GM21515 (cell line): ENCODE measurements around the gene TMCO2.
"Not testable (repeated sequence)": the region's sequence is repeated elsewhere in the genome, so short reads cannot be mapped to it uniquely, and the experiment has no call there.

Experiments used
- ATAC-seq: cut with Tn5 transposase; IDR thresholded peaks from one replicate; pipeline ENCODE4 v1.9.1; 2021; ENCODE audit not compliant: unreplicated experiment

TMCO2 gene

DNA sequence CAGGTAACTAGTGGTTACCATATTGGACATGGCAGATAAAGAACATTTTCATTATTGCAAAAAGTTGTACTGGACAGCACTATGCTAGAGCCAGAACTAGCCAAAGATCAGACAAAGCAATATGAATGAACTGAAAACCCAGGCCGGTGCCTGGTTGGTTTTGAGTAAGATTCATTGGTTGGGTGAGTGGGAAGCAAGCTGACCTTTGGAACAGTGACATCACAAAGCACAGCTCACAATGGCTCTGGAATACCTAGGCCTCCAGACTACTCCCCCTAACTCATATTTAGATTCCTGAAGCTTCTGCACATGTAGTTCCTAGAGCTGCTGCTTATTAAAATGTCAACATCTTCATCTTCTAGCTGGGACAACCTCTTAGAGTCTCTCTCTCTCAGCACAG lies at the start of gene TMCO2:
TSS of gene TMCO2 (plus strand) at position 283 of the 400 bp plus-strand sequence. CDS start at position 340, 57 bp downstream.
- no peak for ATAC-seq

DNA sequence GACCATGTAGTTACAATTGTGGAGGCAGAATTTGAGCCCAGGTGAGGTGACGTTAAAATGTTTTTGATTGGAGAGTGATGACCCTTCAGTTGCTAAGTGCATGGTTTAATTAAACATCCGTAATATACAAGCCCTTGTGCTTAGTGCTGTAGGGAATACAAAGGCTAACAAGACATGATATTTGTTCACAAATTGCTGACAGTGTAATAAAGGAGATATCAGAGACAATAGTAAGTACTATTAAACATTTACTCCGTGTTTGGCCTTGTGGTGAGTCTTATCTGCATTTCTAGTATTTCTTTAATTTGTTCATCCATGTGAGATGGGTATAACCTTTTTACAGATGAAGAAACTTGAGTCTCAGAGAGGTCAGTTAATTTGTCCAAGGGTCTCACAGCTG lies 48.6 kb upstream of the TMCO2 start:
- no peak for ATAC-seq

DNA sequence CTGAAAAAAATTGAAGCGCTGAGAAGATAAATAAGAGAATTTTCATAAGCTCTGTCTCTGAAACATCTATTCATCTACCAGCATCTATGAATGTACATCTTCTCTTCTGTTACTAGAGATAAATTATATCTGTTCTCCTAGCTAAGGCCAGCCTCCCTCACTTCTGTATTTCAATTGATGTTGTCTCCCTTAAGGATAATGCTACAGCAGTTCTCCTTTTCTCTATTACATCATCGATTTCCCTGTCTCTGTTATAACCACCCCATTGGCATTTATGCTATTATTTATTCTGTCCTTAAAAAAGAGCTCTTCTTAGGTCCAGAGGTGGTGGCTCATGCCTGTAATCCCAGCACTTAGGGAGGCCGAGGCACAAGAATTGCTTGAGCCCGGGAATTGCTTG lies 42.9 kb upstream of the TMCO2 start:
- ATAC-seq: no peak

DNA sequence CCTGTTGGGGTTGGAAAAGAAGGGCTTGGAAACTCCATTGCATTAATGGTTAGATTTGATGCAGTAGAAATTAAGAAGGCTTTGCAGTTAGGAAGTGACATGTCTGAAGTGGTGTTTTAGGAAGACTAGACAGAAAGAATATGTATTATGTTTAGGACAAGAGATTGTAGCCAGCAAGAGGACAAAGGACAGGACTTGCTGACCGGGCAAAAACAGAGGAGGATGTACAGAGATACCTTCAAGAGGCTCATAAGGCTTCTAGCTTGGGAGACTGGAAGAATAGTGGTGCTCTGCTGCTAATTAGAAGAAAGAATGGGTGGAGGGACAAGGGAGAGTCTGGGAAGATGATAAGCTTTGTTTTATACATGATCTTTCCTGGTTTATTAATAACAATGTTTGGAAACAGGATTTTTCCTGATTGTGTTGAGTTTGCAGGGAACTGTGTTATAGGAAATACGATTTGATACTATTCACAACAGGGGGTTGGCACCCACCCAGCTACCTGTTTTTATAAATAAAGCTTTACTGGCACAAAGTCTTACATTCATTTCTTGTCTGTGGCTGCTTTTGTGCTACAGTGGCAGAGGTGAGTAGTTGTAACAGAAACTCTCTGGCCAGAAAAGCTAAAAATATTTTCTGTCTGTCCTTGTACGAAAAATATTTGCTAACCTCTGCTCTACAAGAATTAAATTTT lies 37.1 kb upstream of the TMCO2 start:
- ATAC-seq: no peak

DNA sequence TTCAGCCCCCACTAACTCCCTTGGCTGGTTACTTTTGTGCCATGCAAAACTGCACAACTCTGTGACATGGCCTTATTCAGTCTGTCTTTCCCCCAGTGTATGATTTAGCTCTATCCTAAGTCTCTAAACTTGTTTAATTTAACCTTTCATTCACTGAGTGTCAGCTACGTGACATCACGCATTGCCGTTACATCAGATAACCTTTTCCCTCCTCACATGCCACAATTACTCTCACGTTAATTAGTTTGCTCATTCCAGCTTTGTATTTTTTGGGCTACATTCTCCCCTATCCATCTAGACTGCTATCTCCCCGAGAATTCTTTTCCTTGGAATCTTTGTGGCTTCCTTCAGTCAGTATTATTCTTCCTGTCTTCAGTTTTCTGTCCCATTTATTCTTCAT lies 29.4 kb upstream of the TMCO2 start:
- no peak for ATAC-seq

DNA sequence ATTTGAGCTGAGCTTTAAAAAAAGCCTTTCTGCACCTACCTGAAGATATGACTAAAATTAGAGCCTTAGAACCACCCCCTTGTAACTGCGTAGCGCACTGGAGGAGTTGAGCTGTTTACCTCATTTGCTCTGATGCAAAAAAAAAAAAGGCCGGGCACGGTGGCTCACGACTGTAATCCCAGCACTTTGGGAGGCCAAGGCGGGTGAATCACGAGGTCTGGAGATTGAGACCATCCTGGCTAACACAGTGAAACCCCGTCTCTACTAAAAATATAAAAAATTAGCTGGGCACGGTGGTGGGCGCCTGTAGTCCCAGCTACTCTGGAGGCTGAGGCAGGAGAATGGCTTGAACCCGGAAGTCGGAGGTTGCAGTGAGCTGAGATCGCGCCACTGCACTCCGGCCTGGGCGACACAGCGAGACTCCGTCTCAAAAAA lies 26.2 kb upstream of the TMCO2 start:
- ATAC-seq: not testable (repeated sequence)

DNA sequence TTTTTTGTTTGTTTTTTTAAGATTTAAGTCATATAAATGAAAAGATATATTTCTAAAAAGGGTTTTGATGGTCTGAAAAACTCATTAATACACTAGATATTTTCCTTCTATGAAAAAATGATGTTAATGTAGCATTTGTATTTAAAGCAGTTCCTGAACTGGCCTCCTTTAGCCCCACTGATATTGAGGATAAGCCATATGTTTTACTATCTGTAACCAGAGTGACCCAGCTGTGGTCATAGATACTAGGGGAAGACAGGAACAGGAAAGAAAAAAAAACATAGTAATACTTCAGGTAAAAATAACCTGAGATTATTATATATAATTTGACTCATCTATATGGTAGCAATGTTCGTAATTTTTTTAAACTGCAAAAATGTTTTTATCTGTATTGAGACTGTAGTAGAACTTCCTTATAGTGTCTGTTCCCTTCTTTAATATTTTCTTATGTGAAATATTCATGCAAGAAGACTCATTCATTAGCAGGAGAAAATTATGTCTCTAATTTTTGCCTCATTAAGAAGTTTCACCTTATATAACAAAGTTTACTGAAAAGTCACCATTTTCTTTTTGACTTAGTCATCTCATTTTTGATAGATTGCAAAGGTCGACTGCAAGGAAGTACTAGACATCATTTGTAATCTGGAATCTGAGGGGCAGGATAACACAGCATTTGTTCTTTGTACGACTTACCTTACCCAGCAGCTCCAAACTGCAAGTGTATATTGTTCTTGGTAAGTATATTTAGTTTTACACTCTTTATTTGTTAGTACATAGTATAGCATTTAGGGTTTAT lies 25.6 kb upstream of the TMCO2 start:
- ATAC-seq: no peak

DNA sequence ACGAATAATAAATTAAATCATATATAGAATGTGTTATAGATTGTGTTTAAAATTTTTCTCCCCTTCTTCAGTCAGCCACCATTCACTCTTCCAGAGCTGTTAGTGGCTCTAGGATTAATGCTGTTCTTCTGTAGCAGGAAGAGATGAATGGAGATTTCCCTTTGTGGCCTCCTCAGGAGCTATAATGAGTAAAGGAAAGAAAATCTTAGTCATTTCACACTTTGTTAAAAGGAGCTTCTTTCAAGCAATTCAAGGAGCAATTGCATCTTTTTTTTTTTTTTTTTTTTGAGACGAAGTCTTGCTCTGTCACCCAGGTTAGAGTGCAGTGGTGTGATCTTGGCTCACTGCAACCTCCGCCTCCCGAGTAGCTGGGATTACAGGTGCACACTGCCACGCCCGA lies 23.7 kb upstream of the TMCO2 start:
- ATAC-seq: no peak

DNA sequence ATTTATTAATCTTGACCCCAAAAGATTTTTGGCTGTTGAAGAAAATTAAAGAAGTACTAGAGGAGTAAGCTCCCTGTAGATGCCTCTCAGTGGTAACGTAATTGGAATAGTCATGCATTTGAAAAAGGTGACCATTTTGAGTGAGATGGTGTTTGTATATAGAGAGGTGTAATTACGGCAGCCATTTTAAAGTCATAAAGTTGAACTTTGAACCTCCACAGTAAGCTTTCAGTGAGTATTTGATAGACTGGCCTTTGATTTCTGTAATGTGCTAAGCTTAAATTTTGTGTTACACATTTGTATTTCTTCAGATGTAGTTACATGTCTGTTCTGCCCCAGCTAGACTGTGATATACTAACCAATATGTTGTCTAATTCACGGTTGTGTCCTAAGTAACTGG lies 21.5 kb upstream of the TMCO2 start:
- ATAC-seq: no peak

DNA sequence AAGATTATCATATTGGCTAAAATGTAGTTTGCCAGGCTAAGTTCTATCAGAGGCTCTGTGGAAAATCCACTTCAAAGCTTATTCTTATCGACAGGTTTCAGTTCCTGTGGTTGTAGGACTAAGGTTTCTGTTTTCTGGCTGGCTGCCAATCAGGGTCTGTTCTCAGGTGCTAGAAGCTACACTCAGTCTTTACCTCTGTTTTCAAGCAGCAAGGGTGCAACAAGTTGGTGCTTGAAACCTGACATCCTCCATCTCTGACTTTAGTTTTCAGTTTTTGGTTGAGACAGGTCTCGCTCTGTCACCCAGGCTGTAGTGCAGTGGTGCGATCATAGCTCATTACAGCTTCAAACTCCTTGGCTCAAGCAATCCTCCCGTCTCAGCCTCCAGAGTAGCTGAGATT lies 15.3 kb upstream of the TMCO2 start:
- ATAC-seq: peak; percentile 89

DNA sequence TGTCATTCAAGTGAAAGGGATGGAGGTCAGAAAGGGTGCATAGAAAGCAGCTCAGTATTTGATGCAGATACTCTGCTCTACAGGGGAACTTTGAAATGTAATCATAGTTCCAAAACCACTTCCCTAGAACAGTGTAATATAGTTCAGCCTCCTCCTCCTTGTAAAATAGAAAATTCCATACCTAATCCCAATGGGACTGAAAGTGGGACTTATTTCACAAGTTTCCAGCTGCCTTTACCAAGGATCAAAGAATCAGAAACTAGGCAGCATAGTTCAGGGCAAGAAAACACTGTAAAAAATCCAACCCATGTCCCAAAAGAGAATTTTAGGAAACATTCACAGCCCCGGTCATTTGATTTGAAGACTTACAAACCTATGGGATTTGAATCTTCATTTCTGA lies 8.1 kb upstream of the TMCO2 start:
- ATAC-seq: no peak

DNA sequence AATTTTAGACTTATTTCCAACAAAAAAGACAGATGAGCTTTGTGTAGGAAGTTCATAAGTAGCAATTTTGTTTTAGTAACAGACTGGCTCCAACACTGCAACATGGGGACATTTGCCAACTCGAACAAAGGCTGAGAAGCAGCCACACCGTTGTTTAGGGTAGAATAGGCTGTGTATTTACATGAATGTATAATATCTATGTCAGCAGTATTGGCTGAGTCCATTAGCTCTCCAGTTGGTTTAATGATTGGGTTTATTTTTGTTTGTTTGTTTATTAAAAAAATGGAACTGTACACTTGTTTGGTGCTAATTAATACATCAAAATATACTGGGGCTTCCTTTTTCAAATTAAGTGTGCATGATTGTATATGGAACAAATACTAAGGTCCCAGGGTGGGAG lies 7.3 kb upstream of the TMCO2 start:
- ATAC-seq: no peak

DNA sequence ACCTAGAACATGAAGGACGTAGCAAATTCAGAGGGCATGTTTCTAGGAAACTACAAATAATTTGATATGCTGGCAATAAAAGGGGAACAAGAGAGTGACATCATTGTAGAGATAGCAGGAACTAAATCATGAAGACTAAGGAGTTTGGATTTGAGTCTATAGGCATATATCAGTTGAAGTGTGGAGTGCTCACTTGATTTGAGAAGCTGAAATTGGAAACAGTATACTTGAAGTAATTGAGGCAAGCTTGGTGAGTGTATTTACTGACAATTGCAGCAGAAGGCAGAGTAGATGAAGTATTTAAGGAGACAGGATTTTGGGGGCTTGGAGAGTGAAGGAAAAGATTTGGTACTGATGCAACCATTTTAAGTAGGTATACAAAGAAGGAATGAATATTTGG lies 6.4 kb upstream of the TMCO2 start:
- ATAC-seq: peak; percentile 22

DNA sequence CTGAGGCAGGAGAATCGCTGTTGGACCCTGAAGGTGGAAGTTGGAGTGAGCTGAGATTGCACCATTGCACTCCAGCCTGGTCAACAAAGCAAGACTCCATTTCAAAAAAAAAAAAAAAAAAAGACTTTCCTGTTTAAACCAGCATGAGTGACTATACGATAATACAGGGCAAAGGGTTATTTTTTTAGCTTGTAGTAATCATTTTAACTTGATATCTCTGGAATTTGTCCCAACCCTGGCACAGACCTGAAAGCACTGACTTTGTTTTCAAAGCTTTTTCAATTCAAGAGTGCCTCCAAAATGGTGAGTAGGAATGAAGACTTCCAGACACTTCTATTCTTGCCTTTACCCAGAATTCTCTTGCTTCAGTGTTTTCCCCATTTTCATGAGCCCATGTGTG lies 4.4 kb upstream of the TMCO2 start:
- no peak for ATAC-seq

DNA sequence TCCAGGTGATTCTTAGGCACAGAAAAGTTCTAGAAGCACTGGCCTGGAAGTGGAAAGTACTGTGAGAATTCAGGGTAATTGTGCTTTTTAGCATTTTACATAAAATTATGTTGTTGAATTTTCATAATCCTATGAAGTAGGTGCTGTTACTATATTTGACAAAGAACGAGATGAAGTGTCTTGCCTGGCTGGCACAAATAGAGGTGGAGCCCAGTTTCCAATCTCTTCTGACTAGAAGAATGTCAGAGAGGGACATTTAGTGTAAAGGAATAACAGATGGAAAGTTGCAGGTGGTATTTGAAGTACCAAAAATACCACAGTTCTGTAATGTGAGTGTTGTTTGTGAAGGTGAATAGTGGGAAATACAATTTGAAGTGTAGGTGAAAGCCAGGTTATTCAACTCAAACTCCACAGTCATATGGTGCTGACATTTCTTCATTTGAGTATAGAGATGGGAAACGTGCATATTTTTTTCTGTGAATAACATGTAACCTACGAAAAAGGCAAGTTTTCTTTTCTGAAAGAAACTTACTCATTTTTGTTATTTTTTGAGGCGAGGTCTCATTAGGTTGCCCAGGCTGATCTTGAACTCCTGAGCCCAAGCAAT lies 3.5 kb upstream of the TMCO2 start:
- no peak for ATAC-seq

DNA sequence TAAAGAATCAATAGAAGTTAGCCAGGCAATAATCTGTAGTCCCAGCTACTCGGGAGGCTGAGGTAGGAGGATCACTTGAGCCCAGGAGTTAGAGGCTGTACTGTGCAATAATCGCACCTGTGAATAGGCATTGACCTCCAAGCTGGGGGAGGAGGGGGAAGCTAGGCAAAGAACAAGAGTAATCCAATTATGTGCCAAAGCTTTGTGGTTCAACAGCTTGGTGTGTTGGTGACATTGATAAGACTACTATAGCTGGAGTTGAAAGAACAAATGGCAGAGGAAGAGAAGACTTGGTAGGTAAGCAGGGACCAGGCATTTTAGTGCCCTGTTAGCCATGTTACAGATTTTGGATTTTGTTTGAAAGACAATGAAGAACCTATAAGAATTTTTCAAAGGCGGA lies 2.1 kb upstream of the TMCO2 start:
- ATAC-seq: no peak

DNA sequence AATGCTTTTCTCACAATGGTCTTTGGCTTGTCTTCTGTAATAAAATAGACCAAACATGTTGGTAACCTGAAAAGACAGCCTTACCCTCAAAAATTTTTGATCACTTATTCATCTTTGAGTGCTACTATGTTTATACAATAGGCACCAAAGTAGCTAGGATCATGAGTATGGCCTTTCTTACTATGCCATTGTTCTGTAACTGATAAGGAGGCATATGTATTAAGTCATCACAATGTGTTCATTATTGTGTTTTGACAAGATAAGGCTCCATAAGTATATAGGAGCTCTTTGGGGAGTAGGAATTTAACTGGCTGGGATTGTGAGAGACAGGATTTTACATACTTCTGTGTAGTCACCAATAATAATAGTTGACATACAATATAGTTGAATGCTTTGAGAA lies 675 bp downstream of the TMCO2 start:
- no peak for ATAC-seq

DNA sequence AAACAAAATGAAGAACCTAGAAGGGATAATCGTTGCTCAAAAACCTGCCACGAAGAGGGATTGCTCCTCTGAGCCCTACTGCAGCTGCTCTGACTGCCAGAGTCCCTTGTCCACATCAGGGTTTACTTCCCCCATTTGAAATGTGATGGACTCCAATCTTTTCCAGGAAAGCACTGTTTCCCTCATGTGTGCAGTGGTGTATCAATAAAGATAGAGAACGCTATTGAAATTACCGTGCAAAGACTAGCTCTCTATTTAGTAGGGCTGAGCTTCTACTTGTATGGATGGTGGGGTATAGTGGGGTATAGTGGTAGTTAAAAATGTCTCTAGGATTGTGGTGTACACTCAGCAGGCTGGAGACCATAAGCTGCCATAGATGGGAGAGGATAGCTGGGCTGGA lies 3.7 kb downstream of the TMCO2 start:
- ATAC-seq: no peak

DNA sequence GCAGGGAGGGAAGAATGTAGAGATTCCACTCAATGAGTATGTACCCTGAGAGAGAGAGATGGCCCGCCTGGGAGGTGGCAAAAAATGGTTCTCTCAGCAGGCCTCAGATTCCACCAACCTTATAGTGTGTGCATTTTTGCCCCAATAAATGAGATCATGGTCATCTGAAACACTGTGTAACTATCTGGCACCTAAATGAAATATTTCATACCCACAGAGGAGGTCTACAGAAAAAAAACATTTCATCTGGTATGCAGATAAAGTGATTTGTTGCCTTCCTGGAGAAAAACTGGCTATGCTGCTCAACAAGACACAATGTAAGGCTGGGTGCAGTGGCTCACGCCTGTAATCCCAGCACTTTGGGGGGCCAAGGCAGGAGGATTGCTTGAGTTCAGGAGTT lies 4.9 kb downstream of the TMCO2 start:
- ATAC-seq: no peak

DNA sequence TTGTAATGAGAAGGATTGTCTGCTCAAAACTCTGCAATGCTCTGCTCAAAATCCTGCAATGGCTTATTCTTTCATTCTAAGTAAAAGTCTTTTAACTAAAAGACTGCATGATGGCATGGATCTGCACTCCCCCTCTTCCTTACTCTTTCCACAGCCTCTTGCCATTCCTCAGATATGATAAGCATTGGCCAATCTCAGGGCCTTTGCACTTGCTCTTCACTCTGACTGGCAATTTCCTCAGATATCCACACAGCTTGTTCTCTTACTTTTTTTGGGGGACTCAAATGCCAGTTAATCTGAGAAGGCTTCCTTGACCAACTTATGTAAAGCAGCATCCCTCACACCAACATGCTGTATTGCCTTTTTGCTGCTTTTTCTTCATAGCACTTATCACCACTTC lies 7.5 kb downstream of the TMCO2 start:
- ATAC-seq: no peak

DNA sequence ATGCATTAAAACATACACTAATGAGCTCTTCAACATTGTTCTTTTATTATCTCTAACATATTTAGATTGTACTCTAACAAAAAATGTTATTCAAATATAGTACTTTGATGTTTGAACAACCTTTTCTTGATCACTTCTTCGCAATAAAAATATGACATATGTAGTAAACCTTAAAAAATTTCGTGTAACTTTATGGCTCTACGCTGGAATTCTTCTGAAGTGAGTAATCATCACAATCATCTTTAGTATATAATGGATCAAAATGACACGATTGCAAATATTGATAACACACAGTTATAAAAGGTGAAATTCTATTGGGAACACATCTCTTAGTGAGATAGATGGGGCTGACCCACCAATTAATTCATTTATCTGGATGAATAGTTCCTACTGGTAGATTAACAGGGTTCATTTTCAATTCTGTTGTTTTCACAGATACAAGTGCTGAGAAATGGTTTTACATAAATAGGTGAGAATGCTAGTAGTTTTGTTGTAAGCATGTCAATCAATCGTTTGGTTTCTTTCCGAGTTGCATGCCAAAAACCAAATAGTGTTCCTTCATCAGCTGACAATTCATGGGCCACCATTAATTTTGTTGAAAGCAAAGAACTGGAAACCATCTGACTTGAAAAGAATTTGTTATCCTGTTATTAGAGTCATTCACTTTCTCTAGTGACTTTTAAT lies 8.8 kb downstream of the TMCO2 start:
- no peak for ATAC-seq

DNA sequence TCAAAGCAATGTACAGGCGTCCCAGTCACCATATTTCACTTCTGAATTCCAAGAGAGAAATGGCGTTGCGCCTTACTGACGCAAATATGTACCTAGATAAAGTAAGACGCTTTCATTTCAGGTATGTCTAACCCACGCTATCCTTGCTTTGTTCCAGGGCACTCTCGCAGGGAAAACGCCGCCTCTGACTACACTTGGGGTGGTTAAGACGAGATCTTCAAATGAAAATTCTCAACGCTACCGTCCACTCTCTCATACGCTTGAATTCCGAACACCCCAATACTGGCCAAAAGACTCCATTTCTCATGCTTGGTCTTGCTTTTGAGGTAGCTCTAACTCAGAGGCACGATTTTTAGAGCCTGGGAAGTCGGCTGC lies 9.6 kb downstream of the TMCO2 start:
- ATAC-seq: peak; percentile 10
